ENCODE measurements around the gene NIPAL4. TPM values are rescaled to one million over a fixed set of nuclear protein-coding genes. Genes with fewer than 3 reads are reported as not detected.
A peak's percentile ranks its signal among the peaks of the same experiment; 100 is the strongest.

Gene NIPAL4
- total RNA-seq, 1 donor from 2014 or later: 2.8 TPM

DNA sequence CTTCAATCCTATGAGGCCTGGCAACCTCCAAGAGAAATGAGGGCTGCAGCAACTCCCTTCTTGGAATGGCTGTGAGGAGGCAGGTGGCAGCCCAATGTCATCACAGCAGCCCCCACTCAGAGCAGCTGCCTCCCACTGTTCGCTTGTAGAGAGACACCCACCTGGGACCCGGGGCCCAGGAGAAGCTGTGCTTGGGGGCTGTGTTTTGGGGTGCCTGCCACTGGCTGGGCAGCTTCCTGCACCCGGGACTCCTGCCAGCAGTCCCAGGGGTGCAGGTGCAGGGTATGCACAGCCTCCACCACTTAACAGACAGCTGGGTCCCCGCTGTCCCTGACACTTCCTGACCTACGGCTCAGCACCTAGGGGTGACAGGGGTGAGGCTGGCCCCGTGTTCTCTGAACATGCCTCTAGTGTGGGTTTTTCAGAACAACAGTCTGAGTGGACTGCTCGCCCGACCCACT is 26.2 kb downstream of the NIPAL4 start:
- ChIA-PET CTCF (interaction anchor here (0.6 to 2.6 kb wide), 9 partner anchors 9 to 232 kb away, joined by 3 to 12 read pairs (median 4); partner anchors contain the start of gene NIPAL4), POLR2A (interaction anchor here (0.7 to 4.3 kb wide), 21 partner anchors 8 to 344 kb away, joined by 3 to 31 read pairs (median 6); partner anchors contain the start of genes ADAM19 and MED7)
- Mint-ChIP-seq H3K36me3 (ENCODE audit: low read depth) (peaks cover 90% of the 10 kb centered on the region), H3K27ac (peak overlapping the region; percentile 95), H3K4me1 (peaks cover 86% of the 10 kb centered on the region), H3K9me3 (no peaks in the 10 kb centered on the region), H3K27me3 (no peaks in the 10 kb centered on the region), H3K4me3 (peak overlapping the region; percentile 56)
- TF ChIP-seq, protein P1, sequence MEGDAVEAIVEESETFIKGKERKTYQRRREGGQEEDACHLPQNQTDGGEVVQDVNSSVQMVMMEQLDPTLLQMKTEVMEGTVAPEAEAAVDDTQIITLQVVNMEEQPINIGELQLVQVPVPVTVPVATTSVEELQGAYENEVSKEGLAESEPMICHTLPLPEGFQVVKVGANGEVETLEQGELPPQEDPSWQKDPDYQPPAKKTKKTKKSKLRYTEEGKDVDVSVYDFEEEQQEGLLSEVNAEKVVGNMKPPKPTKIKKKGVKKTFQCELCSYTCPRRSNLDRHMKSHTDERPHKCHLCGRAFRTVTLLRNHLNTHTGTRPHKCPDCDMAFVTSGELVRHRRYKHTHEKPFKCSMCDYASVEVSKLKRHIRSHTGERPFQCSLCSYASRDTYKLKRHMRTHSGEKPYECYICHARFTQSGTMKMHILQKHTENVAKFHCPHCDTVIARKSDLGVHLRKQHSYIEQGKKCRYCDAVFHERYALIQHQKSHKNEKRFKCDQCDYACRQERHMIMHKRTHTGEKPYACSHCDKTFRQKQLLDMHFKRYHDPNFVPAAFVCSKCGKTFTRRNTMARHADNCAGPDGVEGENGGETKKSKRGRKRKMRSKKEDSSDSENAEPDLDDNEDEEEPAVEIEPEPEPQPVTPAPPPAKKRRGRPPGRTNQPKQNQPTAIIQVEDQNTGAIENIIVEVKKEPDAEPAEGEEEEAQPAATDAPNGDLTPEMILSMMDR (IDR thresholded peaks at IDR 0.05): no peak
- intact Hi-C loops (cut with micrococcal nuclease): loop anchor here (2.0 to 5.0 kb wide), 6 partner anchors 36 to 245 kb away; partner anchors contain the start of gene THG1L
- ATAC-seq (ENCODE audit: low read depth) (peak; percentile 33), DNase-seq (no peak)

DNA sequence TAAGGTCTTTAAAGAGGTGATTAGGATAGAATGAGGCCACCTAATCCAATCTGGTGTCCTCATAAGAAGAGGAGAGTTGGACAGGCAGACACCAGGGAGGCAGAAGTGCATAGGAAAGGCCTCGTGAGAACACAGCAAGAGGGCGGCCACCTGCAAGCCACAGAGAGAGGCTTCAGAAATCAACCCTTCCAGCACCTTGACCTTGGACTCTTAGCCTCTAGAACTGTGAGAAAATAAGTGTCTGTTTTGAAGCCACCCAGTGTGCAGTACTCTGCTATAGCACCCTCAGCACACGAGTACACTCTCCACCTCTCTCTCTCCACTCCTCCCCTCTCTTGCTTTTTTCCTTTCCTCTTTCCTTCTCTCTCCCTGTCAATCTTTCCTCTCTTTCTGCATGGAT is 26.8 kb downstream of the NIPAL4 start:
- Mint-ChIP-seq H3K4me1 (peaks cover 84% of the 10 kb centered on the region), H3K9me3 (no peaks in the 10 kb centered on the region), H3K27ac (peak overlapping the region; percentile 95), H3K36me3 (ENCODE audit: low read depth) (peaks cover 92% of the 10 kb centered on the region), H3K27me3 (no peaks in the 10 kb centered on the region), H3K4me3 (peak overlapping the region; percentile 56)
- ChIA-PET CTCF (interaction anchor here (2.0 kb wide), 1 partner anchor 232 kb away, joined by 8 read pairs; no protein-coding TSS in a partner anchor), POLR2A (interaction anchor here (1.0 to 4.3 kb wide), 8 partner anchors 12 to 344 kb away, joined by 5 to 31 read pairs (median 20); partner anchors contain the start of genes ADAM19 and MED7)
- DNase-seq (no peak), ATAC-seq (ENCODE audit: low read depth) (peak; percentile 41)
- TF ChIP-seq, protein P1 (IDR thresholded peaks at IDR 0.05): no peak
- intact Hi-C loops (cut with micrococcal nuclease): loop anchor here (1.0 to 5.0 kb wide), 7 partner anchors 15 to 244 kb away; partner anchors contain the start of gene THG1L

DNA sequence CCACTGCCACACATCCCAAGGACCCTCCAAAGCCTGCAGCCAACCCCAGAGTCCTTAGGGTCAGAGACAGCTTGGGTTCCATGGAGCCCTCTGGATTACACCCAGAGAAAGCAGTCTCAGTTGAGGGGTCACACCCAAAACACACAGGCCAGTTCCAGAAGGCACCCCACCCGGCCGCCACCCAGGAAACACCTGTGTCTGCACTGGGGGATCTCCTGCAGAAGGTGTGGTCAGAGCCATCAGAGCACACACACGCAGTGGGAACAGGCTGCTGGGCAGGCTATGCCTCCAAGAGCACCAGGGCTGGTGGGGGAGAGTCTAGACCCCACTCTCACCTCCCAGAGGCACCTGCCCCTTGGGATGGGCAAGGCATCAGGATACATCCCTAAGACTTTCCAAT is 27.3 kb downstream of the NIPAL4 start:
- H3K27me3 Mint-ChIP-seq: no peaks in the 10 kb centered on the region
- H3K36me3 Mint-ChIP-seq (ENCODE audit: low read depth): peaks cover 91% of the 10 kb centered on the region
- TF ChIP-seq, protein P1 (IDR thresholded peaks at IDR 0.05): no peak
- DNase-seq: peak; percentile 57
- ATAC-seq (ENCODE audit: low read depth): peak; percentile 68
- peak overlapping the region; percentile 56 for H3K4me3 Mint-ChIP-seq
- ChIA-PET CTCF (interaction anchor here (0.8 kb wide), 1 partner anchor 56 kb away, joined by 3 read pairs; no protein-coding TSS in a partner anchor), POLR2A (interaction anchor here (0.7 to 4.3 kb wide), 7 partner anchors 12 to 109 kb away, joined by 3 to 31 read pairs (median 21); partner anchors contain the start of gene ADAM19)
- H3K9me3 Mint-ChIP-seq: no peaks in the 10 kb centered on the region
- H3K27ac Mint-ChIP-seq: peak overlapping the region; percentile 95
- H3K4me1 Mint-ChIP-seq: peaks cover 79% of the 10 kb centered on the region
- intact Hi-C loops (cut with micrococcal nuclease): loop anchor here (1.0 to 5.0 kb wide), 7 partner anchors 15 to 243 kb away; partner anchors contain the start of gene THG1L

DNA sequence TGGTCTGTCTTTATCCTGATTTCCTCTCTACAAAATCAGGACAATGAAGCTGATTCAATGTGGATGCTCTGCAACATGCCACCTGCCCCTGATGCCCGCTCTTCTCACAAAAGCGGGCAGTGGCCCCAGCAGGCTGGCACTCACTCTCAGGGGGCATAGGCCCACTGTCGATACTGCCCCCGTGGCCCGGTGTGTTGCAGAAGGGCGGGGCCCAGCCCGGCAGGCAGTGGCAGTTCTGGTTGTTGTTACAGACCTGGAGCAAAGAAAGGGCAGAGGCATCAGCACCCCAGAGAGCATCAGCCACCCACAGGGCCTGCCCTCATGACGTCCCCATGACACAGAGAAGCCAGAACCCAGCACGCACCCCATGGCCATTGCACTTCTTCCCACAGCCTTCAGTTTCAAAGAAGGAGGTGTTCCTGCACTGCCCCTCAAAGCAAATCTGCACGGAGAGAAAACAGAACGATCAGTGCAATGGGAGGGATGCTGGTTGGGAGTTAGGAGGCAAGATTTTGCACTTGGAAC is 31.5 kb downstream of the NIPAL4 start:
- H3K4me3 Mint-ChIP-seq: no peak overlapping the region
- TF ChIP-seq, protein P1 (IDR thresholded peaks at IDR 0.05): no peak
- CTCF ChIA-PET: no interaction called here
- H3K4me1 Mint-ChIP-seq: peaks cover 67% of the 10 kb centered on the region
- no peaks in the 10 kb centered on the region for H3K27me3 Mint-ChIP-seq
- no peaks in the 10 kb centered on the region for H3K9me3 Mint-ChIP-seq
- POLR2A ChIA-PET: no interaction called here
- intact Hi-C loops (cut with micrococcal nuclease): no loop called here
- DNase-seq (no peak), ATAC-seq (ENCODE audit: low read depth) (no peak)
- peaks cover 89% of the 10 kb centered on the region for H3K36me3 Mint-ChIP-seq (ENCODE audit: low read depth)
- H3K27ac Mint-ChIP-seq: peak overlapping the region; percentile 72

DNA sequence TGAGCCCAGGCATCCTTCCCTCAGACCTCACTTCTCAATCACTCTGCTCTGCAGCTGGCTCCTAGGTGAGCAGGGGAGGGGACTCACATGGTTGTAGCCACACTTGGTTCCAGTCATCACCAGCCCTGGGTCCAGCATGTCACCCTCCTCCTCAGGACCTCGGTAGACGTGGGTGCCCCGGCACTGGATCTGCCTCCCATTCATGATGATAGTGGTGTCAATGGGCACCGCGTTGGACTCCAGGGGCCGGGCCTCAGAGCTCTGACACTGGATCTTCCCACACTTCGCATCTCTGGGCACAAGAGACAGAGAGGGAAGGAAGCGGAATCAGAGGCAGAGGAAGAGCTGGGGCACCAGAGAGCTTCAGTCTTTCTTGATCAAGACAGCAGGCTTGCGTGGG is 32.9 kb downstream of the NIPAL4 start:
- no peak overlapping the region for H3K4me3 Mint-ChIP-seq
- peaks cover 63% of the 10 kb centered on the region for H3K4me1 Mint-ChIP-seq
- peaks cover 89% of the 10 kb centered on the region for H3K36me3 Mint-ChIP-seq (ENCODE audit: low read depth)
- H3K27me3 Mint-ChIP-seq: no peaks in the 10 kb centered on the region
- ChIA-PET CTCF (no interaction called here), POLR2A (no interaction called here)
- intact Hi-C loops (cut with micrococcal nuclease): no loop called here
- ATAC-seq (ENCODE audit: low read depth) (no peak), DNase-seq (no peak)
- TF ChIP-seq, protein P1 (IDR thresholded peaks at IDR 0.05): no peak
- no peaks in the 10 kb centered on the region for H3K9me3 Mint-ChIP-seq
- peak overlapping the region; percentile 75 for H3K27ac Mint-ChIP-seq

All from activated B cell treated with CpG ODN at 0.5 μM for 24 hours (primary cell).